Body of pancreas (tissue), 4 donors: ENCODE data around the gene LRP1-AS. TPM values are rescaled to one million over a fixed set of nuclear protein-coding genes. Genes with fewer than 3 reads are reported as not detected.

ENCODE experiments used
- ATAC-seq: fragments of 150-250 bp; one replicate; pipeline ENCODE4 v1.9.1; 2016
- DNase-seq, 4 donors: peaks; one replicate each; pipeline ENCODE4 v3.0.0-alpha.2; 2019
- H3K27ac ChIP-seq, 4 donors: fragments of 200-600 bp; sonication (generic); 1 replicate in 3 of 4; 2 replicates in 1 of 4; pipeline versions ENCODE4 v1.5.1 to v1.6.1; 2016 to 2019; ENCODE audit warnings: mild to moderate bottlenecking in 1 of 4, mixed read lengths in 1 of 4, moderate library complexity in 1 of 4
- H3K27me3 ChIP-seq, 2 donors: fragments of 200-600 bp; sonication (generic); one replicate each; pipeline ENCODE4 v1.6.0; 2016; ENCODE audit warnings: mild to moderate bottlenecking in 1 of 2
- H3K36me3 ChIP-seq, 2 donors: fragments of 200-600 bp; sonication (generic); replicated peaks in 1 of 2; 2 replicates each; pipeline ENCODE4 v1.5.1; 2016; ENCODE audit warnings: low read depth in 2 of 2; ENCODE audit not compliant: insufficient read depth in 1 of 2
- H3K4me1 ChIP-seq: fragments of 200-600 bp; sonication (generic); one replicate; pipeline ENCODE4 v1.6.0; 2016
- H3K4me3 ChIP-seq, 2 donors: fragments of 200-600 bp; sonication (generic); 1 replicate in 1 of 2; 2 replicates in 1 of 2; pipeline ENCODE4 v1.5.1; 2016 to 2019
- H3K9me3 ChIP-seq, 3 donors: fragments of 200-600 bp; sonication (generic); 1 replicate in 2 of 3; 2 replicates in 1 of 3; pipeline ENCODE4 v1.5.1; 2016
- CTCF ChIP-seq, 7 experiments: fragments of 450-650 bp in 4 of 7; fragments of 200-600 bp in 3 of 7; sonication (generic) in 3 of 7; IDR thresholded peaks; one replicate each; pipeline ENCODE4 v1.5.1; 2016 to 2019; ENCODE audit warnings: antibody characterized with exemption in 7 of 7
- POLR2A ChIP-seq, 3 donors: fragments of 450-650 bp; IDR thresholded peaks; one replicate each; pipeline ENCODE4 v1.6.1; 2016; ENCODE audit warnings: antibody characterized with exemption in 3 of 3, mild to moderate bottlenecking in 2 of 3
- WGBS, 2 donors: methylation state at CpG; one replicate each; pipeline ENCODE4 v1.1.5; 2017; 5-methylcytosine and 5-hydroxymethylcytosine counted together
- intact Hi-C: fragments of 100-400 bp; cut with DNase I; formaldehyde crosslinking; loops from one replicate; pipeline ENCODE4 v1.15.1; 2023
- total RNA-seq, 2 donors: library from RNA; depleted of rRNA; stranded (reverse); fragments of >200 nt; gene quantifications; one replicate each; pipeline ENCODE4 v1.1.0, GENCODE V29; 2016

LRP1-AS gene
- total RNA-seq, 2 donors from 2014 or later, result not detected

GRCh38 chr12:57149245-57149900 is 2.0 kb upstream of the LRP1-AS start:
- WGBS, 2 donors, result 55 to 64% methylated on average over 13 of the region's 13 CpGs
- Histone ChIP-seq H3K27ac (peak overlapping the region in 2 of 4 donors; percentile 58 to 69), H3K4me1 (peaks cover 4% of the 10 kb centered on the region), H3K36me3 (peaks cover 0 to 3% of the 10 kb centered on the region in 2 donors), H3K9me3 (no peaks in the 10 kb centered on the region), H3K4me3 (no peak overlapping the region), H3K27me3 (no peaks in the 10 kb centered on the region)
- intact Hi-C loops, result no loop called here
- DNase-seq (peak in 3 of 4 donors; percentile 40 to 58 (median 41)), ATAC-seq (peak; percentile 39)
- TF ChIP-seq CTCF (IDR thresholded peaks at IDR 0.05) (no peak), POLR2A (IDR thresholded peaks at IDR 0.05) (no peak)

GRCh38 chr12:57148469-57149244 is 1.2 kb upstream of the LRP1-AS start:
- intact Hi-C loops, result no loop called here
- no peak for ATAC-seq
- Histone ChIP-seq H3K4me1 (peaks cover 4% of the 10 kb centered on the region), H3K4me3 (no peak overlapping the region), H3K9me3 (no peaks in the 10 kb centered on the region), H3K27me3 (no peaks in the 10 kb centered on the region), H3K36me3 (peaks cover 0 to 3% of the 10 kb centered on the region in 2 donors), H3K27ac (peak overlapping the region in 2 of 4 donors; percentile 58 to 69)
- 73 to 83% methylated on average over 3 to 4 of the region's 4 CpGs for whole genome bisulfite sequencing, 2 donors
- TF ChIP-seq POLR2A (IDR thresholded peaks at IDR 0.05), result no peak
- no peak for TF ChIP-seq CTCF (IDR thresholded peaks at IDR 0.05)
- DNase-seq, result peak in 3 of 4 donors; percentile 32 to 64 (median 39)

GRCh38 chr12:57146092-57146491 is 1.3 kb downstream of the LRP1-AS start:
- H3K9me3 ChIP-seq, result no peaks in the 10 kb centered on the region
- H3K36me3 ChIP-seq, result peaks cover 0 to 4% of the 10 kb centered on the region in 2 donors
- no peak overlapping the region for H3K4me3 ChIP-seq
- no peaks in the 10 kb centered on the region for H3K4me1 ChIP-seq
- intact Hi-C loops, result no loop called here
- H3K27ac ChIP-seq, result no peak overlapping the region
- WGBS, 2 donors, result 17 to 75% methylated on average over 1 to 2 of the region's 2 CpGs
- no peak for ATAC-seq
- TF ChIP-seq POLR2A (IDR thresholded peaks at IDR 0.05) (no peak), CTCF (IDR thresholded peaks at IDR 0.05) (no peak)
- H3K27me3 ChIP-seq, result no peaks in the 10 kb centered on the region
- DNase-seq, result no peak

- no peak for DNase-seq
- ATAC-seq, result no peak
- Histone ChIP-seq H3K4me3 (no peak overlapping the region), H3K27ac (no peak overlapping the region), H3K4me1 (no peaks in the 10 kb centered on the region), H3K27me3 (no peaks in the 10 kb centered on the region), H3K36me3 (peaks cover 0 to 4% of the 10 kb centered on the region in 2 donors), H3K9me3 (no peaks in the 10 kb centered on the region)
- TF ChIP-seq CTCF (IDR thresholded peaks at IDR 0.05) (no peak), POLR2A (IDR thresholded peaks at IDR 0.05) (no peak)
- intact Hi-C loops, result no loop called here
- 58 to 72% methylated on average over 9 to 10 of the region's 10 CpGs for WGBS, 2 donors
These were observed 1.9 kb downstream of the LRP1-AS start for GRCh38 chr12:57145460-57146059.
